SK-N-SH treated with all-trans-retinoic acid at 6 μM for 48 hours (cell line): Measurements from ENCODE around the gene EPHA1.

Experiments used
- ATAC-seq: fragments of 200-7000 bp; cut with Tn5 transposase; 3 replicates; pipeline ENCODE4 v1.9.1; 2020; ENCODE audit warnings: mild to moderate bottlenecking, moderate library complexity
- CREB5 ChIP-seq: fragments of 250-450 bp; sonication (Bioruptor Pico); IDR thresholded peaks from 2 replicates; pipeline ENCODE4 v1.5.1; 2020; ENCODE audit warnings: low read depth, mild to moderate bottlenecking, moderate library complexity
- CSDC2 ChIP-seq: fragments of 250-450 bp; sonication (Bioruptor Pico); IDR thresholded peaks from 2 replicates; pipeline ENCODE4 v1.5.0; 2020; ENCODE audit warnings: mild to moderate bottlenecking, moderate library complexity
- CSRNP3 ChIP-seq: fragments of 250-450 bp; sonication (Bioruptor Pico); IDR thresholded peaks from 2 replicates; pipeline ENCODE4 v1.5.1; 2021; ENCODE audit warnings: mild to moderate bottlenecking, moderate library complexity
- ESRRG ChIP-seq: fragments of 250-450 bp; sonication (Bioruptor Pico); IDR thresholded peaks from 2 replicates; pipeline ENCODE4 v1.6.1; 2021; ENCODE audit warnings: mild to moderate bottlenecking
- GLIS3 ChIP-seq: fragments of 250-450 bp; sonication (Bioruptor Pico); IDR thresholded peaks from 2 replicates; pipeline ENCODE4 v1.5.0; 2020; ENCODE audit warnings: mild to moderate bottlenecking, moderate library complexity
- ISL1 ChIP-seq: fragments of 250-450 bp; sonication (Bioruptor Pico); IDR thresholded peaks from 2 replicates; pipeline ENCODE4 v2.1.2; 2022; ENCODE audit warnings: mild to moderate bottlenecking, moderate library complexity
- OSR1 ChIP-seq: fragments of 250-450 bp; sonication (Bioruptor Pico); IDR thresholded peaks from 2 replicates; pipeline ENCODE4 v1.8.0; 2022; ENCODE audit warnings: moderate library complexity, mild to moderate bottlenecking, inconsistent platforms
- PATZ1 ChIP-seq: fragments of 250-450 bp; sonication (Bioruptor Pico); IDR thresholded peaks from 2 replicates; pipeline ENCODE4 v1.8.0; 2020; ENCODE audit warnings: mild to moderate bottlenecking, moderate library complexity, borderline replicate concordance
- PPARA ChIP-seq: fragments of 250-450 bp; sonication (Bioruptor Pico); IDR thresholded peaks from 2 replicates; pipeline ENCODE4 v1.5.0; 2020; ENCODE audit warnings: mild to moderate bottlenecking, borderline replicate concordance
- RARB ChIP-seq: fragments of 250-450 bp; sonication (Bioruptor Pico); IDR thresholded peaks from 2 replicates; pipeline ENCODE4 v1.8.0; 2021; ENCODE audit warnings: mild to moderate bottlenecking, moderate library complexity
- SNAI2 ChIP-seq: fragments of 250-450 bp; sonication (Bioruptor Pico); IDR thresholded peaks from 2 replicates; pipeline ENCODE4 v1.5.0; 2020; ENCODE audit warnings: mild to moderate bottlenecking, moderate library complexity
- TCF4 ChIP-seq: fragments of 250-450 bp; sonication (Bioruptor Pico); IDR thresholded peaks from 2 replicates; pipeline ENCODE4 v1.8.0; 2021; ENCODE audit warnings: mild to moderate bottlenecking, moderate library complexity, borderline replicate concordance
- TOX ChIP-seq: fragments of 250-450 bp; sonication (Bioruptor Pico); IDR thresholded peaks from 2 replicates; pipeline ENCODE4 v1.8.0; 2021; ENCODE audit warnings: mild to moderate bottlenecking, moderate library complexity, borderline replicate concordance
- TSHZ2 ChIP-seq: fragments of 250-450 bp; sonication (Bioruptor Pico); IDR thresholded peaks from 2 replicates; pipeline ENCODE4 v1.5.0; 2020; ENCODE audit warnings: mild to moderate bottlenecking, moderate library complexity
- ZC3H10 ChIP-seq: fragments of 250-450 bp; sonication (Bioruptor Pico); IDR thresholded peaks from 2 replicates; pipeline ENCODE4 v1.5.1; 2021; ENCODE audit warnings: mild to moderate bottlenecking, moderate library complexity
- ZFP3 ChIP-seq: fragments of 250-450 bp; sonication (Bioruptor Pico); IDR thresholded peaks from 2 replicates; pipeline ENCODE4 v1.5.0; 2020; ENCODE audit warnings: mild to moderate bottlenecking, moderate library complexity
- ZFP30 ChIP-seq: fragments of 450-650 bp; formaldehyde crosslinking; IDR thresholded peaks from 2 replicates; pipeline ENCODE4 v1.5.0; 2022; ENCODE audit warnings: mild to moderate bottlenecking, moderate library complexity
- ZNF565 ChIP-seq: fragments of 450-650 bp; formaldehyde crosslinking; conservative IDR thresholded peaks from 2 replicates; pipeline ENCODE4 v1.5.0; 2020; ENCODE audit warnings: low read depth, mild to moderate bottlenecking, moderate library complexity
- ZNF70 ChIP-seq: fragments of 450-650 bp; formaldehyde crosslinking; IDR thresholded peaks from 2 replicates; pipeline ENCODE4 v1.5.0; 2020; ENCODE audit warnings: mild to moderate bottlenecking, moderate library complexity
- ZNF8 ChIP-seq: fragments of 450-650 bp; formaldehyde crosslinking; IDR thresholded peaks from 2 replicates; pipeline ENCODE4 v1.5.0; 2020; ENCODE audit warnings: mild to moderate bottlenecking, moderate library complexity

The EPHA1 gene

GRCh38 chr7:143368387-143368786 is 40.3 kb downstream of the EPHA1 start:
- TF ChIP-seq ZFP30 (CRISPR knock-in tag) (no peak), SNAI2 (CRISPR knock-in tag) (no peak), CSDC2 (CRISPR knock-in tag) (no peak), ZNF70 (CRISPR knock-in tag) (no peak), CREB5 (CRISPR knock-in tag) (no peak), ISL1 (CRISPR knock-in tag) (no peak), CSRNP3 (CRISPR knock-in tag) (no peak), RARB (CRISPR knock-in tag) (no peak), OSR1 (CRISPR knock-in tag) (no peak)
- no peak for ATAC-seq

GRCh38 chr7:143367972-143368371 is 40.7 kb downstream of the EPHA1 start:
- TF ChIP-seq ZNF8, result no peak
- no peak for TF ChIP-seq GLIS3
- no peak for TF ChIP-seq ZFP3 (CRISPR knock-in tag)
- no peak for TF ChIP-seq ZFP30 (CRISPR knock-in tag)
- TF ChIP-seq ZC3H10, result no peak
- TF ChIP-seq TOX (CRISPR knock-in tag), result no peak
- no peak for TF ChIP-seq ZNF565
- no peak for TF ChIP-seq PATZ1 (CRISPR knock-in tag)
- TF ChIP-seq CSRNP3 (CRISPR knock-in tag), result no peak
- no peak for TF ChIP-seq PPARA (CRISPR knock-in tag)
- no peak for TF ChIP-seq RARB (CRISPR knock-in tag)
- TF ChIP-seq OSR1 (CRISPR knock-in tag), result no peak
- TF ChIP-seq ISL1 (CRISPR knock-in tag), result no peak
- peak; percentile 66 for ATAC-seq

GRCh38 chr7:143363016-143363937 is 45.4 kb downstream of the EPHA1 start:
- ATAC-seq, result peak; percentile 2; the same call in 2 of the 3 replicates
- TF ChIP-seq ISL1 (CRISPR knock-in tag), result no peak
- TF ChIP-seq PATZ1 (CRISPR knock-in tag), result no peak
- TF ChIP-seq TCF4 (CRISPR knock-in tag), result no peak
- no peak for TF ChIP-seq ESRRG (CRISPR knock-in tag)
- no peak for TF ChIP-seq GLIS3
- TF ChIP-seq TSHZ2 (CRISPR knock-in tag), result no peak
- TF ChIP-seq CREB5 (CRISPR knock-in tag), result no peak
- no peak for TF ChIP-seq ZC3H10
